T-helper 17 cell (primary cell): ENCODE measurements around the gene TRPC4AP. TPM values are rescaled to one million over a fixed set of nuclear protein-coding genes. Genes with fewer than 3 reads are reported as not detected.
"Not testable (repeated sequence)": the region's sequence is repeated elsewhere in the genome, so short reads cannot be mapped to it uniquely, and the experiment has no call there.

Experiments used
- ATAC-seq: fragments of 150-1000 bp; cut with Tn5 transposase; 2 replicates; pipeline ENCODE4 v1.10.0; 2021; ENCODE audit warnings: mild to moderate bottlenecking, moderate library complexity
- DNase-seq, 3 donors: peaks; one replicate each; pipeline versions ENCODE4 v3.0.0 to v3.0.0-alpha.2; 2020 to 2021
- H3K9me3 ChIP-seq: one replicate; pipeline ENCODE4 v1.7.0; 2013; ENCODE audit warnings: low read length, mild to moderate bottlenecking; ENCODE audit not compliant: control insufficient read depth, poor library complexity, severe bottlenecking
- H3K27ac Mint-ChIP-seq: one replicate; pipeline ENCODE4 v1.8.0; 2022; ENCODE audit warnings: mild to moderate bottlenecking, moderate library complexity, mixed read lengths
- H3K27me3 Mint-ChIP-seq: one replicate; pipeline ENCODE4 v1.8.0; 2022; ENCODE audit warnings: mixed read lengths
- H3K36me3 Mint-ChIP-seq: one replicate; pipeline ENCODE4 v1.8.0; 2022; ENCODE audit warnings: low read depth, mixed read lengths
- H3K4me1 Mint-ChIP-seq: one replicate; pipeline ENCODE4 v1.8.0; 2022; ENCODE audit warnings: mild to moderate bottlenecking, mixed read lengths
- H3K4me3 Mint-ChIP-seq: one replicate; pipeline ENCODE4 v1.8.0; 2022; ENCODE audit warnings: mild to moderate bottlenecking, moderate library complexity, mixed read lengths
- total RNA-seq, 4 donors: library from RNA in 2 of 4; stranded (reverse) in 2 of 4; gene quantifications; one replicate each; pipeline ENCODE4 v1.2.3 and lab custom pipeline; 2022 to 2026

TRPC4AP gene
- total RNA-seq, 2 donors from 2014 or later, result 50.8 to 52.7 TPM

- H3K9me3 ChIP-seq, result no peaks in the 10 kb centered on the region
- peaks cover 3% of the 10 kb centered on the region for H3K4me1 Mint-ChIP-seq
- no peaks in the 10 kb centered on the region for H3K27me3 Mint-ChIP-seq
- DNase-seq, result no peak
- no peak overlapping the region for H3K4me3 Mint-ChIP-seq
- no peak for ATAC-seq
- H3K27ac Mint-ChIP-seq, result peak overlapping the region; percentile 74
- H3K36me3 Mint-ChIP-seq, result peaks cover 9% of the 10 kb centered on the region
Measured at GRCh38 chr20:35117196-35117595, 24.6 kb upstream of the TRPC4AP start.

- DNase-seq, result no peak
- ATAC-seq, result no peak
- peak overlapping the region; percentile 63 for H3K4me3 Mint-ChIP-seq
- no peaks in the 10 kb centered on the region for H3K9me3 ChIP-seq
- H3K27me3 Mint-ChIP-seq, result no peaks in the 10 kb centered on the region
- peak overlapping the region; percentile 59 for H3K27ac Mint-ChIP-seq
- peaks cover 4% of the 10 kb centered on the region for H3K4me1 Mint-ChIP-seq
- H3K36me3 Mint-ChIP-seq, result peaks cover 9% of the 10 kb centered on the region
Measured at GRCh38 chr20:35116258-35116657, 23.7 kb upstream of the TRPC4AP start.

- H3K9me3 ChIP-seq, result no peaks in the 10 kb centered on the region
- Mint-ChIP-seq H3K4me1 (peaks cover 6% of the 10 kb centered on the region), H3K27me3 (no peaks in the 10 kb centered on the region), H3K4me3 (no peak overlapping the region), H3K36me3 (peaks cover 9% of the 10 kb centered on the region), H3K27ac (peak overlapping the region; percentile 59)
- no peak for ATAC-seq
- DNase-seq, result no peak
Measured at GRCh38 chr20:35115606-35116005, 23.0 kb upstream of the TRPC4AP start.

GRCh38 chr20:35112276-35112675 is 19.7 kb upstream of the TRPC4AP start:
- ATAC-seq, H3K9me3 ChIP-seq, DNase-seq, H3K27ac Mint-ChIP-seq, H3K27me3 Mint-ChIP-seq, H3K4me1 Mint-ChIP-seq, H3K4me3 Mint-ChIP-seq, H3K36me3 Mint-ChIP-seq: not testable (repeated sequence)

- no peaks in the 10 kb centered on the region for H3K9me3 ChIP-seq
- H3K4me3 Mint-ChIP-seq, result no peak overlapping the region
- no peak for ATAC-seq
- peaks cover 4% of the 10 kb centered on the region for H3K36me3 Mint-ChIP-seq
- peaks cover 4% of the 10 kb centered on the region for H3K4me1 Mint-ChIP-seq
- DNase-seq, result no peak
- no peaks in the 10 kb centered on the region for H3K27me3 Mint-ChIP-seq
- peak overlapping the region; percentile 34 for H3K27ac Mint-ChIP-seq
Measured at GRCh38 chr20:35111141-35111888, 18.7 kb upstream of the TRPC4AP start.

GRCh38 chr20:35108921-35109320 is 16.3 kb upstream of the TRPC4AP start:
- no peaks in the 10 kb centered on the region for H3K9me3 ChIP-seq
- Mint-ChIP-seq H3K4me3 (no peak overlapping the region), H3K27ac (no peak overlapping the region), H3K27me3 (no peaks in the 10 kb centered on the region), H3K4me1 (peaks cover 3% of the 10 kb centered on the region), H3K36me3 (peaks cover 3% of the 10 kb centered on the region)
- no peak for DNase-seq
- ATAC-seq, result no peak

- Mint-ChIP-seq H3K4me3 (no peak overlapping the region), H3K27me3 (no peaks in the 10 kb centered on the region), H3K4me1 (peaks cover 3% of the 10 kb centered on the region), H3K27ac (no peak overlapping the region), H3K36me3 (peaks cover 3% of the 10 kb centered on the region)
- DNase-seq (no peak), ATAC-seq (no peak)
- no peaks in the 10 kb centered on the region for H3K9me3 ChIP-seq
Measured at GRCh38 chr20:35106827-35107380, 14.3 kb upstream of the TRPC4AP start.

GRCh38 chr20:35104685-35105295 is 12.2 kb upstream of the TRPC4AP start:
- no peak for ATAC-seq

GRCh38 chr20:35101620-35102019 is 9.0 kb upstream of the TRPC4AP start:
- H3K27me3 Mint-ChIP-seq, result peaks cover 8% of the 10 kb centered on the region
- no peaks in the 10 kb centered on the region for H3K36me3 Mint-ChIP-seq
- no peak for ATAC-seq

More at GRCh38 chr20:35104685-35105295, 12.2 kb upstream of the TRPC4AP start:
- peaks cover 8% of the 10 kb centered on the region for H3K27me3 Mint-ChIP-seq
- H3K4me3 Mint-ChIP-seq, result no peak overlapping the region
- no peaks in the 10 kb centered on the region for H3K9me3 ChIP-seq
- no peak overlapping the region for H3K27ac Mint-ChIP-seq
- no peaks in the 10 kb centered on the region for H3K36me3 Mint-ChIP-seq
- H3K4me1 Mint-ChIP-seq, result peaks cover 2% of the 10 kb centered on the region
- DNase-seq, result no peak

GRCh38 chr20:35093267-35093884 is 769 bp upstream of the TRPC4AP start:
- Mint-ChIP-seq H3K4me1 (peaks cover 27% of the 10 kb centered on the region), H3K36me3 (peaks cover 3% of the 10 kb centered on the region), H3K4me3 (peak overlapping the region; percentile 99), H3K27ac (peak overlapping the region; percentile 93), H3K27me3 (no peaks in the 10 kb centered on the region)
- ATAC-seq (no peak), DNase-seq (no peak)
- H3K9me3 ChIP-seq, result no peaks in the 10 kb centered on the region

More at GRCh38 chr20:35101620-35102019, 9.0 kb upstream of the TRPC4AP start:
- Mint-ChIP-seq H3K27ac (no peak overlapping the region), H3K4me1 (peaks cover 2% of the 10 kb centered on the region), H3K4me3 (no peak overlapping the region)
- no peaks in the 10 kb centered on the region for H3K9me3 ChIP-seq
- DNase-seq, result no peak

- Mint-ChIP-seq H3K27me3 (no peaks in the 10 kb centered on the region), H3K27ac (peak overlapping the region; percentile 93), H3K4me3 (peak overlapping the region; percentile 99), H3K4me1 (peaks cover 33% of the 10 kb centered on the region), H3K36me3 (peaks cover 3% of the 10 kb centered on the region)
- ATAC-seq, result peak; percentile 22
- H3K9me3 ChIP-seq, result no peaks in the 10 kb centered on the region
- DNase-seq, result no peak
Measured at GRCh38 chr20:35091816-35092523, 637 bp downstream of the TRPC4AP start.

- H3K27me3 Mint-ChIP-seq, result no peaks in the 10 kb centered on the region
- ATAC-seq (no peak), DNase-seq (no peak)
- peaks cover 34% of the 10 kb centered on the region for H3K4me1 Mint-ChIP-seq
- H3K27ac Mint-ChIP-seq, result peak overlapping the region; percentile 19
- H3K36me3 Mint-ChIP-seq, result peaks cover 3% of the 10 kb centered on the region
- no peaks in the 10 kb centered on the region for H3K9me3 ChIP-seq
- no peak overlapping the region for H3K4me3 Mint-ChIP-seq
Measured at GRCh38 chr20:35088231-35089145, 4.1 kb downstream of the TRPC4AP start.
